ENCODE measurements around the gene PAPLN.

GRCh38 chr14:73285979-73286378, 48.7 kb downstream of the PAPLN start:
- TF ChIP-seq ZFP3 (CRISPR knock-in tag; IDR thresholded peaks at IDR 0.05) (no peak), OSR1 (CRISPR knock-in tag; IDR thresholded peaks at IDR 0.05) (no peak), CREB5 (CRISPR knock-in tag; IDR thresholded peaks at IDR 0.05; ENCODE audit: low read depth) (no peak), PATZ1 (CRISPR knock-in tag; IDR thresholded peaks at IDR 0.05; ENCODE audit: borderline replicate concordance) (no peak), TOX (CRISPR knock-in tag; IDR thresholded peaks at IDR 0.05; ENCODE audit: borderline replicate concordance) (no peak), GLIS3 (CRISPR knock-in tag; IDR thresholded peaks at IDR 0.05) (no peak), ISL1 (CRISPR knock-in tag; IDR thresholded peaks at IDR 0.05) (no peak), RARB (CRISPR knock-in tag; IDR thresholded peaks at IDR 0.05) (no peak), CSDC2 (CRISPR knock-in tag; IDR thresholded peaks at IDR 0.05) (no peak), ARNTL (CRISPR knock-in tag; IDR thresholded peaks at IDR 0.05; ENCODE audit: borderline replicate concordance, low read depth) (no peak), ZNF565 (CRISPR knock-in tag; conservative IDR thresholded peaks at IDR 0.05; ENCODE audit: low read depth) (no peak)
- TF ChIP-seq, protein P1, sequence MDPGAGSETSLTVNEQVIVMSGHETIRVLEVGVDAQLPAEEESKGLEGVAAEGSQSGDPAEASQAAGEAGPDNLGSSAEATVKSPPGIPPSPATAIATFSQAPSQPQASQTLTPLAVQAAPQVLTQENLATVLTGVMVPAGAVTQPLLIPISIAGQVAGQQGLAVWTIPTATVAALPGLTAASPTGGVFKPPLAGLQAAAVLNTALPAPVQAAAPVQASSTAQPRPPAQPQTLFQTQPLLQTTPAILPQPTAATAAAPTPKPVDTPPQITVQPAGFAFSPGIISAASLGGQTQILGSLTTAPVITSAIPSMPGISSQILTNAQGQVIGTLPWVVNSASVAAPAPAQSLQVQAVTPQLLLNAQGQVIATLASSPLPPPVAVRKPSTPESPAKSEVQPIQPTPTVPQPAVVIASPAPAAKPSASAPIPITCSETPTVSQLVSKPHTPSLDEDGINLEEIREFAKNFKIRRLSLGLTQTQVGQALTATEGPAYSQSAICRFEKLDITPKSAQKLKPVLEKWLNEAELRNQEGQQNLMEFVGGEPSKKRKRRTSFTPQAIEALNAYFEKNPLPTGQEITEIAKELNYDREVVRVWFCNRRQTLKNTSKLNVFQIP (CRISPR knock-in tag; IDR thresholded peaks at IDR 0.05; ENCODE audit: borderline replicate concordance, low read depth) = no peak

All from SK-N-SH treated with all-trans-retinoic acid at 6 μM for 48 hours (cell line).